Stimulated activated CD8-positive, alpha-beta memory T cell treated with anti-CD3 and anti-CD28 coated beads, Interleukin-15, amount 100 ng/mL, for 1 hour (primary cell): ENCODE data around the gene NDUFB11.

ENCODE experiments used
- DNase-seq: peaks from one replicate; pipeline ENCODE4 v3.0.0-alpha.2; 2020; ENCODE audit warnings: low read depth

The NDUFB11 gene

GRCh38 chrX:47144626-47145394 lies at the start of gene NDUFB11, which contains the start of gene RBM10:
NDUFB11 (minus strand) TSS chrX:47144702; CDS start chrX:47144679, 23 bp downstream.
RBM10 (plus strand) TSS chrX:47145221; CDS start chrX:47147482, 2,261 bp downstream.
- peak; percentile 63 for DNase-seq

GRCh38 chrX:47193475-47194193 lies 49.1 kb upstream of the NDUFB11 start, which contains the start of gene UBA1:
UBA1 (plus strand) TSS chrX:47193829; CDS start chrX:47198803, 4,974 bp downstream.
- DNase-seq, result peak; percentile 84

GRCh38 chrX:47191806-47192401 lies 47.4 kb upstream of the NDUFB11 start:
- DNase-seq, result no peak

- no peak for DNase-seq
These were observed 46.8 kb upstream of the NDUFB11 start for GRCh38 chrX:47191331-47191730.

- peak; percentile 57 for DNase-seq
These were observed 46.2 kb upstream of the NDUFB11 start for GRCh38 chrX:47190445-47191269.

GRCh38 chrX:47189906-47190305 lies 45.4 kb upstream of the NDUFB11 start:
- DNase-seq, result no peak

GRCh38 chrX:47187106-47187677 lies 42.7 kb upstream of the NDUFB11 start:
- no peak for DNase-seq

GRCh38 chrX:47186096-47186740 lies 41.7 kb upstream of the NDUFB11 start:
- no peak for DNase-seq

GRCh38 chrX:47185241-47185640 lies 40.7 kb upstream of the NDUFB11 start:
- no peak for DNase-seq

GRCh38 chrX:47184486-47184885 lies 40.0 kb upstream of the NDUFB11 start:
- DNase-seq, result no peak

GRCh38 chrX:47182106-47182700 lies 37.7 kb upstream of the NDUFB11 start:
- no peak for DNase-seq

- no peak for DNase-seq
These were observed 36.8 kb upstream of the NDUFB11 start for GRCh38 chrX:47181301-47181700.

GRCh38 chrX:47180346-47180745 lies 35.8 kb upstream of the NDUFB11 start:
- no peak for DNase-seq

GRCh38 chrX:47179928-47180255 lies 35.4 kb upstream of the NDUFB11 start:
- DNase-seq, result no peak

GRCh38 chrX:47179221-47179927 lies 34.9 kb upstream of the NDUFB11 start:
- no peak for DNase-seq

- no peak for DNase-seq
These were observed 33.8 kb upstream of the NDUFB11 start for GRCh38 chrX:47178337-47178736.

- DNase-seq, result no peak
These were observed 32.6 kb upstream of the NDUFB11 start for GRCh38 chrX:47177079-47177478.

GRCh38 chrX:47176101-47176740 lies 31.7 kb upstream of the NDUFB11 start:
- no peak for DNase-seq

GRCh38 chrX:47175588-47175980 lies 31.1 kb upstream of the NDUFB11 start:
- no peak for DNase-seq
